BJ (cell line): Measurements from ENCODE around the gene GJB5. TPM values are rescaled to one million over a fixed set of nuclear protein-coding genes. Genes with fewer than 3 reads are reported as not detected.

Source experiments
- CTCF ChIA-PET: fragments of 350-600 bp; formaldehyde crosslinking; extraction: SDS; loops from one replicate; lab custom pipeline; 2021; ENCODE audit warnings: antibody characterized with exemption, inconsistent platforms; lab: Yijun Ruan, JAX
- POLR2A ChIA-PET: fragments of 300-600 bp; sonication (Branson Sonifier 250); formaldehyde crosslinking; extraction: SDS; loops from one replicate; lab custom pipeline; 2021; ENCODE audit warnings: antibody characterized with exemption; lab: Charles Lee
- DNase-seq: peaks from one replicate; pipeline ENCODE4 v3.0.0-alpha.2; 2011; ENCODE audit warnings: low read depth
- H3K27me3 ChIP-seq: 2 replicates; pipeline ENCODE4 v1.6.0; 2011; ENCODE audit warnings: low read length; ENCODE audit not compliant: control insufficient read depth, insufficient read depth
- H3K36me3 ChIP-seq: 2 replicates; pipeline ENCODE4 v1.5.1; 2011; ENCODE audit warnings: low read length; ENCODE audit not compliant: control insufficient read depth, insufficient read depth
- H3K4me3 ChIP-seq: 2 replicates; pipeline ENCODE4 v1.5.1; 2011; ENCODE audit warnings: low read depth, mild to moderate bottlenecking, control low read depth, low read length
- polyA plus RNA-seq: library from polyadenylated mRNA; depleted of rRNA; stranded (reverse); fragments of >200 nt; gene quantifications from 2 replicates; pipeline ENCODE4 v1.2.3, GENCODE V29; 2011
- TF ChIP-seq, protein P1 (sequence below): IDR thresholded peaks from 2 replicates; pipeline ENCODE4 v1.5.1; 2011; ENCODE audit warnings: low read depth, mild to moderate bottlenecking, control low read depth, inconsistent platforms, low read length, moderate library complexity; ENCODE audit not compliant: insufficient read depth

Gene GJB5
- polyA plus RNA-seq, 1 experiment: not detected

DNA sequence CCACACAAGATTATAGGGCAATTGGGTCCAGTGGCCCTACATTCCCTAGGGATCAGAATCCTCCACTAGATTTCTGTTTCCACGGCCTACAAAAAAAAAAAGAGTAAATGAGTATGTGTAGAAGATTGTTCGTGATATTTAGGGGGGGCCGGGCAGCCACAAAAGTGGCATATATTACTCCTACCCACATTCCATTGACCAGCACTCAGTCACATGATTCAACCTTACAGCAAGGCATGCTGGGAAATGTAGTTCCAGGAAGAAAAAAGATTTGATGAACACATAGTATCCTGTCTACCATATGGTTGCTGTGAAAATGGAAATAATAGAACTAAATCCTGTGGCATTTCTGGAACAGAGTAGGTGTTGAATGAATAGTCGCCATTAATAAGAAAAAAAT, 43.4 kb upstream of the GJB5 start:
- H3K36me3 ChIP-seq: no peaks in the 10 kb centered on the region
- no peak for DNase-seq
- TF ChIP-seq, protein P1, sequence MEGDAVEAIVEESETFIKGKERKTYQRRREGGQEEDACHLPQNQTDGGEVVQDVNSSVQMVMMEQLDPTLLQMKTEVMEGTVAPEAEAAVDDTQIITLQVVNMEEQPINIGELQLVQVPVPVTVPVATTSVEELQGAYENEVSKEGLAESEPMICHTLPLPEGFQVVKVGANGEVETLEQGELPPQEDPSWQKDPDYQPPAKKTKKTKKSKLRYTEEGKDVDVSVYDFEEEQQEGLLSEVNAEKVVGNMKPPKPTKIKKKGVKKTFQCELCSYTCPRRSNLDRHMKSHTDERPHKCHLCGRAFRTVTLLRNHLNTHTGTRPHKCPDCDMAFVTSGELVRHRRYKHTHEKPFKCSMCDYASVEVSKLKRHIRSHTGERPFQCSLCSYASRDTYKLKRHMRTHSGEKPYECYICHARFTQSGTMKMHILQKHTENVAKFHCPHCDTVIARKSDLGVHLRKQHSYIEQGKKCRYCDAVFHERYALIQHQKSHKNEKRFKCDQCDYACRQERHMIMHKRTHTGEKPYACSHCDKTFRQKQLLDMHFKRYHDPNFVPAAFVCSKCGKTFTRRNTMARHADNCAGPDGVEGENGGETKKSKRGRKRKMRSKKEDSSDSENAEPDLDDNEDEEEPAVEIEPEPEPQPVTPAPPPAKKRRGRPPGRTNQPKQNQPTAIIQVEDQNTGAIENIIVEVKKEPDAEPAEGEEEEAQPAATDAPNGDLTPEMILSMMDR: no peak
- H3K27me3 ChIP-seq: no peaks in the 10 kb centered on the region
- H3K4me3 ChIP-seq: no peak overlapping the region
- ChIA-PET POLR2A (no interaction called here), CTCF (no interaction called here)

DNA sequence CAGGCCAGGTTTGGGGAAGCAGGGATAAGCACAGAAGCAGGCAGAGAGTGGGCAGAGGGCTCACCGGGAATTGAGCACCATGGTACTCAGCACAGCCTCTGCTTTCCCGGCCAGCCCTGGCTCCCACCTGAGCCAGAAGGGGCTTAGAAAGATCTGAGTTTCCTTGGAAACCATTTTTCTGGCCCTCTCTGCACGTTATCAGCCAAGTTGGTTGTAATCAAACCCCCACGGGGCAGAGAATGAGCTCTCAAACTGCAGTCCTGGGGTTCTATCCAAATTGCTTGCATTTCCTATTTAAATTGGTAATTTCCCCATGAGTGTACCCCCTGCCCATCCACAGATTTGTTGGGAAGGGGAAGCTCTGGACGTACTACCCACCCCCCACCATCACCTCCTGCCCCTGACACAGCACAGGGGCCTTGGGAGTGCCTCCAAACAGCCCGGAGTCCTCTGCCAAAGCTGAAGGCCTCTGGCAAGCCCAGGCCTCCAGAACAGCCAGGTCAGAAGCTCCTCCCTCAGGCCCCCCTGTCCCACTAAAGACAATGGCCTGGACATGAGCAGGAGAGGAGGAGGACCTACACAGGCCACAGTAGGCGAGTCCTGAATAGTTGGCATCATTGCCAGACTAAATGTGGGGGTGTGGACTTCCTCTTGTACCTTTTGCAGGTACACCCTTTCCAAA, 42.7 kb upstream of the GJB5 start:
- ChIA-PET POLR2A (no interaction called here), CTCF (no interaction called here)
- DNase-seq: no peak

DNA sequence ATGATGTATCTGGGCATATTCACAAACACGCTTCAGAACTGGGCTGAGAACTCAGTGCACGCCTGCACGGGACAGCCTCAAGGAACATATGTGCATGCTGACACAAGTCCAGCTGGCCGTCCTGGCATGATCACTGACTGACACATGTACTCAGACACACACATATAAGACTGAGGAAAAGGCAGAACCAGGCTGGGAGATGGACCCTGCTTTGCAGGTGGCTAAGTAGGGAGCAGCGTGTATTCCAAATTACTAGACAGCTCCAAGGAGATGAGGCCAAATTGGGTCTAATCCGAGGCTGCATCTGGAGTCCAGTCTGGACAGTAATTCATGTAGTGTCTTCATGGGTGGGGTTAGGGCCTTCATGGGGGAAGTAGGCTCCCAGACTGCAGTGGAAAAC, 41.4 kb upstream of the GJB5 start:
- CTCF ChIA-PET: no interaction called here
- Histone ChIP-seq H3K27me3 (no peaks in the 10 kb centered on the region), H3K36me3 (no peaks in the 10 kb centered on the region), H3K4me3 (no peak overlapping the region)
- TF ChIP-seq, protein P1: no peak
- DNase-seq: no peak
- POLR2A ChIA-PET: no interaction called here

More for the DNA sequence above, 42.7 kb upstream of the GJB5 start:
- Histone ChIP-seq H3K27me3 (no peaks in the 10 kb centered on the region), H3K4me3 (no peak overlapping the region), H3K36me3 (no peaks in the 10 kb centered on the region)
- TF ChIP-seq, protein P1: no peak

DNA sequence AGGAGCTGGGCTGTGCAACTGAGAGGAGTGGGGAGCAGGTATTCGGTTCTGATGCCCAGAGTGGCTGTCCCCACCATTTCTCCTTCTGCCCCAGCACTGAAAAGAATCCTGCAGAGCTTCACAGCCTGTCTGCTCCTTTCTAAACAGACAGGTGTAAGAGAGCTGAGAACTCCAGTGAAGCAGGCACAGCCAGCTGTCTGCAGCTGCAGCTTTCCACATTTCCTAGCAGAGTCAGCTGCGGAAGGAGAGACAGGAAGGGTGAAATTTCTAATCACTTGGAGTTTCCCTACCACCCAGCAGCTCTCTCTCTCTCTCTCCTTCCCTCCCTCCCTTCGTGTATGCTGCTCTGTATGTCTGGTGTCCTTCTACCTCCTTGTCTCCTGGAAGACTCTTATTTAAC, 40.5 kb upstream of the GJB5 start:
- CTCF ChIA-PET: interaction anchor here (0.6 kb wide), 1 partner anchor 145 kb away, joined by 3 read pairs; no protein-coding TSS in a partner anchor
- no peaks in the 10 kb centered on the region for H3K27me3 ChIP-seq
- POLR2A ChIA-PET: no interaction called here
- H3K36me3 ChIP-seq: no peaks in the 10 kb centered on the region
- TF ChIP-seq, protein P1: no peak
- no peak overlapping the region for H3K4me3 ChIP-seq
- no peak for DNase-seq

DNA sequence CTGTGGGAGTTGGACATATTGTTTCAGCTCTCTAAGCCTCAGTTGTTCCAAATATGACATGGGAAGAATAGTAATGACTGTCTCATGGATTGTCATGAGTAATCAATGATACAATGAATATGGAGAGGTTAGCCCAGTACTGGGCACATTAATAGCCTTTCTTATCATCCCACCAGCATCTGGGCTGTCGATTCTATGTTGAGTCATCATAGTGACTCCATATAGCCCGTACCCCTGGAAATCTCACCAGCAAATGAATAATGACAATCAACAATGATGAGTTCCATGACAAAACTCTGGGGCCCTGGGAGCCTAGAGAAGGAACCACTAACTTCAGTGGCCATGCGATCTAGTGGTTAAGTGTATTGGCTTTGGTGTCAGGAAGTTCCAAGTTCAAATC, 39.7 kb upstream of the GJB5 start:
- Histone ChIP-seq H3K4me3 (no peak overlapping the region), H3K36me3 (no peaks in the 10 kb centered on the region), H3K27me3 (no peaks in the 10 kb centered on the region)
- ChIA-PET CTCF (no interaction called here), POLR2A (no interaction called here)
- DNase-seq: no peak
- TF ChIP-seq, protein P1: no peak
